PC-9 (cell line): ENCODE results near the gene CACNA1E.
A peak's percentile ranks its signal among the peaks of the same experiment; 100 is the strongest.

Experiments used
- EZH2 ChIP-seq: fragments of 200-600 bp; sonication (generic); IDR thresholded peaks from 2 replicates; pipeline ENCODE4 v1.8.0; 2017; ENCODE audit warnings: antibody characterized with exemption, low read depth
- TF ChIP-seq, protein P1 (sequence below): fragments of 200-600 bp; sonication (generic); conservative IDR thresholded peaks from 2 replicates; pipeline ENCODE4 v1.6.1; 2017; ENCODE audit warnings: mixed run types, antibody characterized with exemption, mild to moderate bottlenecking, moderate library complexity

DNA sequence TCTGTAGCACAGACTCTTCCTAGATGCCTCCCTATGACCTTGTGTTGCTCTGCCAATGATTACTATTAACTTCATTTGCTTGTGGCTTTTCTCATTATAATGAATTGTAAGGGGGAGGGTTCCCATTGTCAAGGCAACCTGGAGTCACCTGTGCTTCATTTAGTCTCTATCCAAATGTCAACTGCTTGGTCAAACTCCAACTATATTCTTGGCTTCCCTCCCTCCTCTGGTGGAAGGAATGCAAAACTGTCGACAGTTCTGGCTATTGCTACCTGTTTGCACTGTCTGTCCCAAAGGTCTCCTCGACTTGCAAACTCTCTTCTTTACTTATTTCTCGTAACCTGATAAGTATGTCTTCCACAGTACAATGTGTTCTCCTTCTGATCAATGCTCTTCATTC is 100.3 kb downstream of the CACNA1E start:
- TF ChIP-seq, protein P1, sequence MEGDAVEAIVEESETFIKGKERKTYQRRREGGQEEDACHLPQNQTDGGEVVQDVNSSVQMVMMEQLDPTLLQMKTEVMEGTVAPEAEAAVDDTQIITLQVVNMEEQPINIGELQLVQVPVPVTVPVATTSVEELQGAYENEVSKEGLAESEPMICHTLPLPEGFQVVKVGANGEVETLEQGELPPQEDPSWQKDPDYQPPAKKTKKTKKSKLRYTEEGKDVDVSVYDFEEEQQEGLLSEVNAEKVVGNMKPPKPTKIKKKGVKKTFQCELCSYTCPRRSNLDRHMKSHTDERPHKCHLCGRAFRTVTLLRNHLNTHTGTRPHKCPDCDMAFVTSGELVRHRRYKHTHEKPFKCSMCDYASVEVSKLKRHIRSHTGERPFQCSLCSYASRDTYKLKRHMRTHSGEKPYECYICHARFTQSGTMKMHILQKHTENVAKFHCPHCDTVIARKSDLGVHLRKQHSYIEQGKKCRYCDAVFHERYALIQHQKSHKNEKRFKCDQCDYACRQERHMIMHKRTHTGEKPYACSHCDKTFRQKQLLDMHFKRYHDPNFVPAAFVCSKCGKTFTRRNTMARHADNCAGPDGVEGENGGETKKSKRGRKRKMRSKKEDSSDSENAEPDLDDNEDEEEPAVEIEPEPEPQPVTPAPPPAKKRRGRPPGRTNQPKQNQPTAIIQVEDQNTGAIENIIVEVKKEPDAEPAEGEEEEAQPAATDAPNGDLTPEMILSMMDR: 0 out of 2 replicates have a peak, but pooled peaks have one; percentile 24
- TF ChIP-seq EZH2: no peak
